C4-2B (cell line): ENCODE data around the gene DNAJC17.

Experiments used
- H3K27ac ChIP-seq: fragments of 450-650 bp; 2 replicates; pipeline ENCODE4 v1.5.1; 2017
- CTCF ChIP-seq: fragments of 450-650 bp; conservative IDR thresholded peaks from 2 replicates; pipeline ENCODE4 v1.5.1; 2017; ENCODE audit warnings: mild to moderate bottlenecking
- ZFX ChIP-seq: fragments of 450-650 bp; IDR thresholded peaks from 2 replicates; pipeline ENCODE4 v1.6.1; 2017

The DNAJC17 gene

GRCh38 chr15:40789999-40790398, 17.3 kb downstream of the DNAJC17 start:
- TF ChIP-seq CTCF (no peak), ZFX (no peak)

GRCh38 chr15:40789119-40789518, 18.2 kb downstream of the DNAJC17 start:
- H3K27ac ChIP-seq: peak overlapping the region; percentile 87
- no peak for TF ChIP-seq CTCF
- TF ChIP-seq ZFX: no peak

More at GRCh38 chr15:40789999-40790398, 17.3 kb downstream of the DNAJC17 start:
- no peak overlapping the region for H3K27ac ChIP-seq

DNA sequence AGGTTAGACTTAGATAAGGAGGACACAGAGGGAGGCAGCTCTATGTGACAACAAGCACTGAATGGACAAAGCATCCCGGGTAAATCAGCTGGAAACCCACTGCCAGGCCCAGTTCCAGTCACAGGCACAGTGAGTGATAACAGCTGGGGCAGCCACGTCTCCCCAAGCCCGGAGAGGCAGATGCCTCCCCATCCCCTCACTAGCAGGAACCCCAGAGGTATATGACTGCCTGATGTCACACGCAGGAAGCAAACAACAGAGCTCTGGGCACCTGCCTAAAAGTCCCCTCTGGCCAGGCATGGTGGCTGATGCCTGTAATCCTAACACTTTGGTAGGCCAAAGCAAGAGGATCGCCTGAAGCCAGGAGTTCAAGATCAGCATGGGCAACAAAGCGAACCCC, 19.3 kb downstream of the DNAJC17 start:
- peak overlapping the region; percentile 87 for H3K27ac ChIP-seq

GRCh38 chr15:40787344-40787841, 19.9 kb downstream of the DNAJC17 start:
- no peak for TF ChIP-seq CTCF
- no peak for TF ChIP-seq ZFX
- H3K27ac ChIP-seq: peak overlapping the region; percentile 87

More for the DNA sequence above, 19.3 kb downstream of the DNAJC17 start:
- peak; percentile 27; the same call in 1 of the 2 replicates for TF ChIP-seq ZFX
- no peak for TF ChIP-seq CTCF

- TF ChIP-seq ZFX (no peak), CTCF (no peak)
- H3K27ac ChIP-seq: peak overlapping the region; percentile 87
These were observed 21.5 kb downstream of the DNAJC17 start for GRCh38 chr15:40785814-40786213.

DNA sequence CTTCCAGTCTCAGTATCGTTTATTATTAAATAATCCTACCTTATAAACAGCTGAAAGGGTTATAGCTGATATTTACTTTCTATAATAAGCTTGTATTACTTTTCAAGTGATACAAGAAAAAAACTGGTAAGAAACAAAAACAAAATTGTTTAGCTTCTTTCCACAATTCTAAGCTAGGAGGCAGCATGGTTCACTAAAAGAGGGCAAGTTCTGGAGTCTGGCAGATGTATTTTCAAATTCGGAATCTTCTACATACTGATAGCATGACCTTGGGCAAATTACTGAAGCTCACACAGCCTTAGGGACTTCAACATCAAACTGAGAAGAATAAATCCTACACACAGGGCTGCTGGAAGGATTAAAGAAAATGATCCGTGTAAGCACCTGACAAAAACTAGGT, 22.1 kb downstream of the DNAJC17 start:
- peak overlapping the region; percentile 87 for H3K27ac ChIP-seq
- TF ChIP-seq CTCF: no peak
- TF ChIP-seq ZFX: no peak

DNA sequence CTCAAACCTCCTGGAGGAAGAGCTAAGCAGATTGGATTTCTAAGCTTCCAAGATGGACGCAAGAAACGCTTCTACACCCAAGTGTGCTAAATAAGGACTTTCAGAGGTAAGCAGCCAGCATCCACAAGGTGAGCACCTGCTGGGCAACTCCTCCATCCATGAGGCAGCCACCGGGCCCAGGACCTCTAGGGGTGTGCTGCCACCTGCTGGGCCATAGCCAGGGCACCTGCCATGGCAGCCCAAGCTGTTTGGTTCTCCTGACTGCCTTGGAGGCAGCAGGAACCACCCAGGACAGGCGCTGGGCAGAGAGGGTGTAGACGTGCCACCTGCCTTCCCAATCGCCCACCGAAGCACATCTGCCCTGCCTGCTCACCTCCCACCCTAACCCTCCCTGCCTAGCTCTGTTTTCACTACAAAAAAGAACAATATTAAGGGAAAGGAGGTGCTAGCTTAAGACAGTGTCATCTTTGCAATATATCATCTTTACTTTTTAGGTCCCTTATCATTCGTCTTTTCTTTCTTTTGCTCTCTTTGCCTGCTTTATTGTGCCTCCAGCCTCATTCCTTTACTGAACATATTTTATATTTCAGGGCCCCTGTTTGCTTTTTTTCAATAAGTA, 24.6 kb downstream of the DNAJC17 start:
- TF ChIP-seq ZFX: no peak
- TF ChIP-seq CTCF: peak; percentile 90
- no peak overlapping the region for H3K27ac ChIP-seq
